GM12874 (cell line): ENCODE results near the gene MINDY4.

Experiments
- TF ChIP-seq, protein P1 (sequence below): IDR thresholded peaks from 2 replicates; pipeline ENCODE4 v1.5.1; 2011; ENCODE audit warnings: low read depth, mild to moderate bottlenecking, control low read depth, low read length, moderate library complexity; ENCODE audit not compliant: insufficient read depth

MINDY4 gene

DNA sequence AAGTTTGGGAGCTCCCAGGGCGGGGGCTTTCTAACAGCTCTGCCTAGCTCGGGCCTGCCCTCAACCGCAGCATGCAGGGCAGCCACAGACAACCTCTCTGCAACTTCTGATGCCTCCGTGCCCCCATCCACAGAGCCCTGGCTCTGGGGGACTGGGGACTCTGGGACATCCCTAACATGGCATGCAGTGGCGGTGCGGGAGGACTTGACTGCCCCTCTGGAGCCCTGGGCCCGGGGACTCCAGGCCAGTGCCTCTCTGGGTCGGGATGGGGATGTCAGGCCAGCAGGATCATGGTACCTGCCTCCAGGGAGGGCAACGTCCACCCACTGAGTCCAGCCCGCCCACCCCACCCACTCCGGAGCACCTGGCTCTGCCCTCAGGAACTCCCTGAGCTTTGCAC lies 139.9 kb downstream of the MINDY4 start:
- TF ChIP-seq, protein P1, sequence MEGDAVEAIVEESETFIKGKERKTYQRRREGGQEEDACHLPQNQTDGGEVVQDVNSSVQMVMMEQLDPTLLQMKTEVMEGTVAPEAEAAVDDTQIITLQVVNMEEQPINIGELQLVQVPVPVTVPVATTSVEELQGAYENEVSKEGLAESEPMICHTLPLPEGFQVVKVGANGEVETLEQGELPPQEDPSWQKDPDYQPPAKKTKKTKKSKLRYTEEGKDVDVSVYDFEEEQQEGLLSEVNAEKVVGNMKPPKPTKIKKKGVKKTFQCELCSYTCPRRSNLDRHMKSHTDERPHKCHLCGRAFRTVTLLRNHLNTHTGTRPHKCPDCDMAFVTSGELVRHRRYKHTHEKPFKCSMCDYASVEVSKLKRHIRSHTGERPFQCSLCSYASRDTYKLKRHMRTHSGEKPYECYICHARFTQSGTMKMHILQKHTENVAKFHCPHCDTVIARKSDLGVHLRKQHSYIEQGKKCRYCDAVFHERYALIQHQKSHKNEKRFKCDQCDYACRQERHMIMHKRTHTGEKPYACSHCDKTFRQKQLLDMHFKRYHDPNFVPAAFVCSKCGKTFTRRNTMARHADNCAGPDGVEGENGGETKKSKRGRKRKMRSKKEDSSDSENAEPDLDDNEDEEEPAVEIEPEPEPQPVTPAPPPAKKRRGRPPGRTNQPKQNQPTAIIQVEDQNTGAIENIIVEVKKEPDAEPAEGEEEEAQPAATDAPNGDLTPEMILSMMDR = no peak

DNA sequence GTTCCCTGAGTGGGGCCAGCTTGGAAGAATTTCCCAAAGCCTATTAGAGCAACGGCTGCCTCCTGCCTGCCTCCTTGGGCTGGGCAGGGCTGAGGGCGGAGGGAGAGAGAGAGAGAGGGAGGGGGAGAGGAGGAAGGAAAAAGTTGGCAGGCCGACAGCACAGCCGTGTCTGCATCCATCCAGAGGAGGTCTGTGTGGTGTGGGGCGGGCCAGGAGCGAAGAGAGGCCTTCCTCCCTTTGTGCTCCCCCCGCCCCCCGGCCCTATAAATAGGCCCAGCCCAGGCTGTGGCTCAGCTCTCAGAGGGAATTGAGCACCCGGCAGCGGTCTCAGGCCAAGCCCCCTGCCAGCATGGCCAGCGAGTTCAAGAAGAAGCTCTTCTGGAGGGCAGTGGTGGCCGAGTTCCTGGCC lies 140.3 kb downstream of the MINDY4 start, which contains the start of gene AQP1:
TSS of gene AQP1 (plus strand) at position 293 of the 409 bp plus-strand sequence. CDS start at position 350, 57 bp downstream.
- TF ChIP-seq, protein P1 = no peak

DNA sequence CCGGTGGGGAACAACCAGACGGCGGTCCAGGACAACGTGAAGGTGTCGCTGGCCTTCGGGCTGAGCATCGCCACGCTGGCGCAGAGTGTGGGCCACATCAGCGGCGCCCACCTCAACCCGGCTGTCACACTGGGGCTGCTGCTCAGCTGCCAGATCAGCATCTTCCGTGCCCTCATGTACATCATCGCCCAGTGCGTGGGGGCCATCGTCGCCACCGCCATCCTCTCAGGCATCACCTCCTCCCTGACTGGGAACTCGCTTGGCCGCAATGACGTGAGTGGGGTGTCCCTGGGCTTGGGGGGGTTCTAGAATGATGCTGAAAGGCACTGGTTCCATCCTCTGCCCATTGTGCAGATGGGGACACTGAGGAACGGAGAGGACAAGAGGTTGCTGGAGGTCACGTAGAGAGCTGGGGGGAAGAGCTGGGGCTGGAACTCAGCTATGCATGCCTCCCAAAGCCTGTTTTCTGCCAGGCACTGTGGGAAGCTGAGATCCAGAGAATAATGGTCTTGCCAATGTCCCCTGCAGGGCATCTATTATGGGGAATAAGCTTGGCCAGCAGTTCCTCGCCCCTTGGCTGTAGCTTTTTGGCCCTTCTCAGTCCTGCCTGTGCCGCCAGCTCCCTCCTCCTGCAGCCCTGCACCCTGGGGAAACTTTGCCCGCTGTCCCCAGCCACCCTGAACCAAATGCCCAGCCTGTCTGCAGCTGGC lies 141.0 kb downstream of the MINDY4 start:
- TF ChIP-seq, protein P1 = no peak

DNA sequence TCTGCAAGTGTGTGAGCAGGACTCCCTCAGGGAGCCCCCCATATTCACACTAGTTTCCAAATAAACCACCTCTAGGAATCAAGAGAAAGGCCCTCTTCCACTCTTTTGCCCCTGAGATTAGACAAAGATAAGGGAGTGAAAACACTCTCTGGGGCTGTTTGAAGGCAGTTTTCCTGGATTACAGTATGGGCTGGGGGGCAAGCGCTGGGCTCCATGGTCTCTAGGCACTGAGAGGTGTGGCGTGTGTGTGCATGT lies 141.4 kb downstream of the MINDY4 start:
- TF ChIP-seq, protein P1 = no peak

DNA sequence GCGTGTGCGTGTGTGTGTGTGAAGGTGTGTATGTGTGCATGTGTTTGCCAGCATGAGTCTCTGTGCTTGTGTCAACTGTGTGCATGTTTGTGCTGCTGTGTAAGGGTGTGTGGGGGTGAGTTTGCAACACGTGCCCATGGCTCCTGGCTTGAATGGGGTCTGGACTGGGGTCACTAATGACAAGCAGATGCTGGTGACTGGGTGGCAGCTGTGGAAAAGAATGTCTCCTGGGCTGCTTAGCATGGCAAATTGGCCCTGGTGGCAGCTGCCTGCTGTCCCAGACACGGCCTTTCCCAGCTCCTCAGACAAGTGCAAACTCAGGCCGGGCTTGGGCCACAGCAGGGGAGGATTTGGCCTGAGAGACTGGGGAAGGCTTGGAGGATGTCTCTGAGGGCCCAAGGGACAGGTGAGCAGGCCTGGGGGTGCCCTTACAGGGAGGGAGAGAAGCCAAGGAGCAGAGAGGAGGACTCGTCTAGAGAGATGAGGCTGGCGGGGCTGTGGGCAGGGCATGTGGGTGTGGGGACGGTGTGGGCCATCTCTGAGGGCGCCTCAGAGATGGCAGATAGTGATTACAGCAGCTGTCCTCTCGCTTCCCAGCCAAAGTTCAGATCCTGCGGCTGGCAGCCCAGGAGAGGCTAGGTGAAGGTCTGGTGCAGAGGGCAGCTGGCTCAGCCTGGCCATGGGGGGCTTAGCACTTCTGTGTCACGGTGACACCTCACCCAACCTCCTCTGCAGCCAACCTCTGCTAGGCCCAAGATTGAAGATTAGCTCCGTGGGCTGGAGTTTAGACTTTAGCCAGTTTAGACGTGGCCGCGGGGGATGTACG lies 142.0 kb downstream of the MINDY4 start:
- TF ChIP-seq, protein P1 = no peak

DNA sequence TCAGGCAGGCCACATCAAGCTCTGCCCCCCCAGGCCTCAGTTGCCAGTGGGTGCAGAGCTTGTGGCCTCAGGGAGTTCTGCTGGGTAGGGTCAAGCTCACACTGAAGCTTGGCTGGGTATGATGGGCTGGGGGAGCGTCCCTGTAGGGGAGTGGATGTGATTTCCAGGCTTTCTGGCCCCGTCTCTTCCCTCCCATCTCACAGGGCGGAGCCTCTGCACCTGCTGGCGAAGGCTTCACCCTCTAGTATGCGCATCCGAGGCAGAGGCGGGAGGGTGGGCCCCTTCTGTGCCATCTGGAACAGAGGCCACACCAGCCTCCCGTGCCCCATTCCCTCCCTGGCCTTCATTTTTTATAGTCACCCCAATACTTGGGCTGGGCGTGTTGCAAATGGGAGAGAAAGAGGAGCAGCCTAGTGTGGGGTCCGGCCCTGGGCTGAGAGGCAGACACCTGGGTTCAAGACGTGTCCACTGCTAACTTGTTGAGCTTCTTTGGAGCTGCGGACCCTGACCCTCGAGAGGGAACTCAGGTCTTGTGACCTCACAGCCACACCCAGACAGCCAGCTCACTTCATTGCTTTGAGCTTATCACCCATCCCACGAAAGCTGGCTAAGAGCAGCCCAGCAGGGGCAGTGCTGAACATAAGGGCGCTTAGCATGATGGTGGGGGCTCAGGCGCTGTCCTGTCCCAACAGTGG lies 142.8 kb downstream of the MINDY4 start:
- TF ChIP-seq, protein P1 = no peak

DNA sequence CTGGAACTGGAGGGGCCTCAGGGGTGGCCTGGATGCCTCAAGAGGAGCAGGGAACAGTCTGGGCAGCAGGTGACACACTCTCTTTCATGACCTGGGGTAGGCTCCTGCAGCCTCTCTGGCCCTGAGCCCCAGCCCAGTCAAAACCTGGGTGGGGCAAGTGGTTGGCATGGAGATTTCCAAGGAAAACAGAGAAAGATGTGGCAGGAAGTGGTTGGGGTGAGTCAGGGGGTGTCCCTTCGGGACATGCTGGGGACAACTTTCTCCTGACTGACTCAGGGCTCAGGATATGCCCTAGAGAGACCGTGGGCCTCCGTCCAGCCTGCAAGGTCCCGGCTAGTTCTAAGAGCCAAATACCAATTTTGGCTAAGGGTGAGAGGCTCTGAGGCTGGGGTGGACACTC lies 143.4 kb downstream of the MINDY4 start:
- TF ChIP-seq, protein P1 = no peak
